ENCODE results near the gene ZNFX1. TPM values are rescaled to one million over a fixed set of nuclear protein-coding genes. Genes with fewer than 3 reads are reported as not detected.
"Not testable (repeated sequence)": the region's sequence is repeated elsewhere in the genome, so short reads cannot be mapped to it uniquely, and the experiment has no call there.

ZNFX1 gene
- total RNA-seq, 2 experiments from 2014 or later: 64.2 to 66.6 TPM

DNA sequence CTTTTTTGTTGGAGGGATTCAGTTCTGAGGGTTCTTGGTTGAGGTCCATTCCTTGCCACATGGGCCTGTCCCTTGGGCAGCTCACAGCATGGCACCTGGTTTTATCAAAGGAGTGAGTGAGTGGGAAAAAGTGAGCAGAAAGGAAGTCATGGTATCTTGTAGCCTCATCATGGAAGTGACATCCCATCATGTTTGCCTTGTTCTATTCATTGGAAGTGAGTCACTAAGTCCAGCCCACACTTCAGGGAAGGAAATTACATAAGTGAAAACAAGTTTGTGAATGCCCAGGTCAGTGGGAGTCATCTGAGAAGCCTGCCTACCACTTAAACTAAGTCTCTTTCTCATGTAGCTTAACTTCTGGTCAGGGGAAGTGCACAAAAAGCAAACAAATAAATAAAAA, 32.8 kb upstream of the ZNFX1 start:
- ATAC-seq (ENCODE audit: low read depth) (no peak), DNase-seq (no peak)
- Mint-ChIP-seq H3K4me1 (no peaks in the 10 kb centered on the region), H3K9me3 (peaks cover 6% of the 10 kb centered on the region), H3K4me3 (no peak overlapping the region), H3K36me3 (no peaks in the 10 kb centered on the region), H3K27me3 (peaks cover 36% of the 10 kb centered on the region), H3K27ac (no peak overlapping the region)
- POLR2A ChIA-PET: no interaction called here

DNA sequence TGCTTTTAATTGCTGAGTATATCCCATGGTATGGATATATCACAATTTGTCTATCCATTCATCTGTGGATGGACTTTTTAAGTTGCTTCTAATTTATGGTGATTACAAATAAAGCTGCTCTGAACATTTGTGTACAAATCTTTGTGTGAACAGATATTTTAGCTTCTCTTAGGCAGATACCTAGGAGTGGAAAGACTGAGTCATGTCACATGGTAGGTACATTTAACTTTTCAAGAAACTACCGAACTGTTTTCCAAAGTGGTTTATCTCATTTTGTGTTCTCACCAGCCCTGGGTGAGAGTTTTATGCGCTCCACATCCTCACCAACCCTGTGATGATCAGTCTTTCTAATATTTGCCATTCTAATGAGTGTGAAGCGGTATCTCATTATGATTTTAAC, 31.0 kb upstream of the ZNFX1 start:
- H3K27me3 Mint-ChIP-seq: peaks cover 29% of the 10 kb centered on the region
- peaks cover 5% of the 10 kb centered on the region for H3K4me1 Mint-ChIP-seq
- POLR2A ChIA-PET: no interaction called here
- no peak overlapping the region for H3K27ac Mint-ChIP-seq
- DNase-seq: no peak
- peaks cover 1% of the 10 kb centered on the region for H3K36me3 Mint-ChIP-seq
- no peak for ATAC-seq (ENCODE audit: low read depth)
- no peak overlapping the region for H3K4me3 Mint-ChIP-seq
- H3K9me3 Mint-ChIP-seq: peaks cover 6% of the 10 kb centered on the region

- H3K36me3 Mint-ChIP-seq: peaks cover 5% of the 10 kb centered on the region
- H3K27ac Mint-ChIP-seq: no peak overlapping the region
- POLR2A ChIA-PET: no interaction called here
- peaks cover 17% of the 10 kb centered on the region for H3K27me3 Mint-ChIP-seq
- peaks cover 6% of the 10 kb centered on the region for H3K9me3 Mint-ChIP-seq
- ATAC-seq (ENCODE audit: low read depth) (no peak), DNase-seq (no peak)
- H3K4me1 Mint-ChIP-seq: peaks cover 10% of the 10 kb centered on the region
- H3K4me3 Mint-ChIP-seq: no peak overlapping the region
These were observed 29.2 kb upstream of the ZNFX1 start for GRCh38 chr20:49306903-49307620.

DNA sequence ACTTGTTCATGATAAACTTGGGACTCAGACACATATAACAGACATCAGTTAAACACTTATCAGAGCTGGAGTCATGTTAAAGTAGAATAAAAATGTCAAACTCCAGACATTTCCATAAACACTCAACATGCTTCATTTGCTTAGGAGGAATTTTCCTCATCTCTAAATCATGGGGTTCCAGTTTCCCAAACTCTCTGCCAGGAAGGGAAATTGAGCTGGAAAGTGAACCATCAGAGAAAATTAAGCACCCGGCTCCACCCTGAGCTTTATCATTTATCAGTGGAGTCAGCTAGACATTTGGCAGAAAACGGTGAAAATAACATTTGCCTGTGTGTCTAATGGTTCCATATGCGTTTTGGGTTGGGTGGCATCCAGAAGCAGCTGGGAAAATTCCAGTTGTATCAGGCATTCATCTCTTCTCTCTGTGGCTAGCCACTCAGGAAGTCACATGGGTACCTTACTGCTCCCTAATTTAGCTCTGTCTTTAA, 25.3 kb upstream of the ZNFX1 start:
- DNase-seq: no peak
- no peaks in the 10 kb centered on the region for H3K9me3 Mint-ChIP-seq
- peaks cover 10% of the 10 kb centered on the region for H3K4me1 Mint-ChIP-seq
- no peaks in the 10 kb centered on the region for H3K27me3 Mint-ChIP-seq
- no peak overlapping the region for H3K27ac Mint-ChIP-seq
- no peak for ATAC-seq (ENCODE audit: low read depth)
- POLR2A ChIA-PET: interaction anchor here (0.6 to 2.2 kb wide), 4 partner anchors 16 to 51 kb away, joined by 3 to 7 read pairs (median 4); no protein-coding TSS in a partner anchor
- no peak overlapping the region for H3K4me3 Mint-ChIP-seq
- peaks cover 5% of the 10 kb centered on the region for H3K36me3 Mint-ChIP-seq

DNA sequence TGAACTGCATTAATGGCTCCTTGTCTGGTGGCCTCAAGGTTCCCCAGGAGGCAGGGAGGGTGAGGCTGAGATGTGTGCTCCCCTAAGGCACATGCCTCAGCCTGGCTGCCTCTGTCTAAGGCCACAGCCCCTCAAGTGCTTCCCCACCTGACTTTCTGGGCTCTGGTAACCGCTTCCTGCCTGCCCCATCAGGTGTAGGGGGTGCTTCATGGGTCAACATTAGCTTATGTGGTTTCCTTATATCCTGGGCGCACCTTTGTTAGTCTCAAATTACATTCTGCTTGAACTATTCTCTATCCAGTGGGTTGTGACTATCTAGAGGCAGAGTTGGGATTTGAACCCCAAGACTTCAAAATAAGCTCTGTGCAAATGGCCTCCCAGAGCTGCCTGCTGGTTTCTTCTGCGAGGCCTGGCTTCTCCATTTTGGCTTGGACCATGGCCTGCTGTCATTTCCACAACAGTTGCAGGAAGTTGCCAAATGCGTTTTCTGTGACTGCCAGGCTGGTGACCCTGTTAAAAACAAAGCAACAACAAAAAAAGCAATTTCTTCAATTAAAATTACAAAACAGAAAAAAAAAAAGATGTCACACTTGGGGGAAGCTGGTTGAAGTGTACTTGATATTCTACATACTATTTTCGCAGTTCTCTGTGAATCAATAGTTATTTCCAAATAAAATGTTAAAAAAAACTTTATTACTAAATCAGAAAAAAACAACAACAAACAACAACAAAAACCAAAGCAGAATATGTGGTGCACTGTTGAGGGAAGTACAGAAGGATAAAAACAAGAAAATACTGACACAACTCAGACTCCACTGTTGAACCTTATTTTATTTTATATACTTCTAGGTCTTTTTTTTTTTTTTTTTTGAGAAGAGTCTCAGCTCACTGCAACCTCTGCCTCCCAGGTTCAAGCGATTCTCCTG, 20.0 kb upstream of the ZNFX1 start:
- Mint-ChIP-seq H3K27ac (peak overlapping the region; percentile 92), H3K9me3 (no peaks in the 10 kb centered on the region), H3K36me3 (peaks cover 30% of the 10 kb centered on the region), H3K4me3 (peak overlapping the region; percentile 71), H3K4me1 (peaks cover 13% of the 10 kb centered on the region), H3K27me3 (no peaks in the 10 kb centered on the region)
- POLR2A ChIA-PET: interaction anchor here (0.7 to 1.3 kb wide), 6 partner anchors 10 to 21 kb away, joined by 3 to 5 read pairs (median 3); partner anchors contain the start of gene ZNFX1
- peak; percentile 93 for ATAC-seq (ENCODE audit: low read depth)
- peak; percentile 57 for DNase-seq

- DNase-seq; H3K9me3 Mint-ChIP-seq; H3K27ac Mint-ChIP-seq; POLR2A ChIA-PET; H3K4me3 Mint-ChIP-seq; ATAC-seq (ENCODE audit: low read depth); H3K27me3 Mint-ChIP-seq: not testable (repeated sequence)
- Mint-ChIP-seq H3K4me1 (peaks cover 14% of the 10 kb centered on the region), H3K36me3 (peaks cover 58% of the 10 kb centered on the region)
These were observed 16.3 kb upstream of the ZNFX1 start for GRCh38 chr20:49294002-49294654.

DNA sequence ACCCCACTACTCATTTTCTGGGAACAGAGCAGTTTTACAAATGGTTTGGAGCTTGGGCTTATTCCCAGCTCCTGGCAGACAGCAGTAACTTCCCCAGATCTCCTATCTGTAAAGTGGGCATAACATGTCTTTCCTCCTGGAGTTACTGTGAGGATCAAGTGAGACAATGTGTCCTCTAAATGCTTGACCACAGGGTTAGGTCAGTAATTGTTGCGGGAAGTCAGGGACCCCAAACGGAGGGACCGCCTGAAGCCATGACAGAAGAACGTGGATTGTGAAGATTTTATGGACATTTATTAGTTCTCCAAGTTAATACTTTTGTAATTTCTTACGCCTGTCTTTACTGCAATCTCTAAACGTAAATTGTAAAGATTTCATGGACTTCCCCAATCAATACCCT, 15.3 kb upstream of the ZNFX1 start:
- Mint-ChIP-seq H3K27me3 (no peaks in the 10 kb centered on the region), H3K9me3 (no peaks in the 10 kb centered on the region), H3K27ac (no peak overlapping the region), H3K4me1 (peaks cover 14% of the 10 kb centered on the region), H3K36me3 (peaks cover 68% of the 10 kb centered on the region), H3K4me3 (no peak overlapping the region)
- POLR2A ChIA-PET: no interaction called here
- no peak for DNase-seq
- ATAC-seq (ENCODE audit: low read depth): no peak

DNA sequence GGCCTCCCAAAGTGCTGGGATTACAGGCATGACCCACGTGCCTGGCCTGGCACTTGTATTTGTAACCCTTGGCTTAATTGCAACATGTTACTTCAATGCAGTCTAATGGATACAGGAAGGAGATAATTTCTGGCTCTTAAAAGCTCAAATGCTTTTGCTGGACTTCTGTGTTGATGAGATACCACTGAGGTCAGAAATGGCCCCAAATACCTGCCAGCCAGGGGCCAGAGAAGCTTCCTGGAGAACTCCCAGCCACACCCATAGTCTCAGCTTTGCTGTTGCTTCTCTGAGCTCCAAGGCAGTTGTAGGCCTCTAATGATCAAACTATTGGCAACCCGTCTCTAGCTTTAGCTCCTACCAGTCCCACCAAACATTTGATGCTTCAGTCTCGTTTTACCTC, 14.2 kb upstream of the ZNFX1 start:
- POLR2A ChIA-PET: interaction anchor here (1.4 to 2.3 kb wide), 3 partner anchors 9 to 73 kb away, joined by 3 to 6 read pairs (median 5); no protein-coding TSS in a partner anchor
- Mint-ChIP-seq H3K4me3 (no peak overlapping the region), H3K27ac (no peak overlapping the region), H3K27me3 (no peaks in the 10 kb centered on the region), H3K36me3 (peaks cover 73% of the 10 kb centered on the region), H3K4me1 (peaks cover 12% of the 10 kb centered on the region), H3K9me3 (peaks cover 5% of the 10 kb centered on the region)
- ATAC-seq (ENCODE audit: low read depth) (no peak), DNase-seq (no peak)

DNA sequence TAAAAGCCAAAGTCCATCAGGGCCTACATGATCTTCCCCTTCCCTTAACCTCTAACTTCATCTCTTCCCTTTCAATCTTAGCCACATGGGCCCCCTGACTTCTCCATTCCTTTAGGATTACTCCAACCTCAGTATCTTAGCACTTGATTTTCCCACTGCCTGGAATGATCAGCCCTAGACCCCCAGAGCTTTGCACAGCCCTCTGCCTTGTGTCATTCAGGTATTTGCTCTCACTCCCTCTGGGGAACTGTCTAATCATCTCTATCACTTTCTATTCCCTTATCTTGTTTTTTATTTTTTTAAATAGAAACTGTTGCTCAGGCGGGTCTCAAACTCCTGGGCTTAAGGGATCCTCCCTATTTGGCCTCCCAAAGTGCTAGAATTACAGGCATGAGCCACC, 13.3 kb upstream of the ZNFX1 start:
- Mint-ChIP-seq H3K4me3 (no peak overlapping the region), H3K9me3 (peaks cover 13% of the 10 kb centered on the region), H3K36me3 (peaks cover 80% of the 10 kb centered on the region), H3K27me3 (no peaks in the 10 kb centered on the region), H3K4me1 (peaks cover 16% of the 10 kb centered on the region), H3K27ac (peak overlapping the region; percentile 56)
- DNase-seq (no peak), ATAC-seq (ENCODE audit: low read depth) (no peak)
- POLR2A ChIA-PET: interaction anchor here (0.6 to 2.3 kb wide), 4 partner anchors 8 to 72 kb away, joined by 3 to 6 read pairs (median 4); no protein-coding TSS in a partner anchor

- POLR2A ChIA-PET: interaction anchor here (1.4 to 2.3 kb wide), 3 partner anchors 8 to 72 kb away, joined by 3 to 6 read pairs (median 5); no protein-coding TSS in a partner anchor
- peaks cover 18% of the 10 kb centered on the region for H3K9me3 Mint-ChIP-seq
- H3K27ac Mint-ChIP-seq: peak overlapping the region; percentile 56
These were observed 12.8 kb upstream of the ZNFX1 start for GRCh38 chr20:49290608-49291191.

DNA sequence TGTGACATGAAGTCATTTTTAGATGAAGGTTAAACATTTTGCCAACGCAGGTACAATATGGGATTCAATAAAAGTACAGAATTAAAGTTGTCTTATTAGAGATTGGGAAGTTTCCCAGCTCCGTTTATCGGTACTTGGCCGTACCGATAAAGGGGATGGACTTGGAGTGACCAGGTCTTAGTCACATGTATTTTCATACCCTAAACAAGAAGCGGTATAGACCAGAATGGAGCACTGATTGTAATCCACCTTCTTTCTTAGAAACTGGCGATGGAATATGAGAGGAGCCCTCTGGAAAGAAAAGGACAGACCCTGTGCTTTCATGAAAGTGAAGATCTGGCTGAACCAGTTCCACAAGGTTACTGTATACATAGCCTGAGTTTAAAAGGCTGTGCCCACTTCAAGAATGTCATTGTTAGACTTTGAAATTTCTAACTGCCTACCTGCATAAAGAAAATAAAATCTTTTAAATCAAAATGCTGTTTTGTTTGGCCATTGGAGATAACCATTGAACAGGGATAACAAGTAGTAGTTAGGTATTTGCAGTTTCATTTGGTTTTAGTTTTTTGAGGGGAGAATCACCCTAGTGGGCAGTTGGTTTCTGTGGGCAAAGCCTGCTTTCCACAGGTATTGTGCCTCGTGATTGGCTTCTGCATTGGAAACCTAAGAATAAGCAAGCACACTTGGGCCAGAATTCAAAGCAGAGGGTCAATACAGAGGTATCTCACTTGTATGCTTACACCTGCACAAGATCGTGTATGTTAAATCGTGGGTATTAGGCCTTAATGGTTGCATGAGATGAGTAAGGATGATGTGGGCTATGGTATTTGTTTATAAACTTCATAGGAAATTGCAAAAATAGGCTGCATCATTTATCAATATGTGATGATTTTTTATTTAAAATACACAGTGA, 11.2 kb upstream of the ZNFX1 start:
- Mint-ChIP-seq H3K36me3 (peaks cover 91% of the 10 kb centered on the region), H3K4me1 (peaks cover 34% of the 10 kb centered on the region), H3K27me3 (no peaks in the 10 kb centered on the region), H3K4me3 (no peak overlapping the region), H3K27ac (no peak overlapping the region), H3K9me3 (peaks cover 26% of the 10 kb centered on the region)
- POLR2A ChIA-PET: interaction anchor here (1.3 to 2.3 kb wide), 3 partner anchors 9 to 13 kb away, joined by 4 to 12 read pairs (median 5); partner anchors contain the start of gene ZNFX1
- DNase-seq (no peak), ATAC-seq (ENCODE audit: low read depth) (no peak)

More at GRCh38 chr20:49290608-49291191, 12.8 kb upstream of the ZNFX1 start:
- Mint-ChIP-seq H3K4me1 (peaks cover 21% of the 10 kb centered on the region), H3K4me3 (no peak overlapping the region), H3K27me3 (no peaks in the 10 kb centered on the region), H3K36me3 (peaks cover 84% of the 10 kb centered on the region)
- ATAC-seq (ENCODE audit: low read depth) (no peak), DNase-seq (no peak)
